Measurements from ENCODE around the gene PRDM2.

DNA sequence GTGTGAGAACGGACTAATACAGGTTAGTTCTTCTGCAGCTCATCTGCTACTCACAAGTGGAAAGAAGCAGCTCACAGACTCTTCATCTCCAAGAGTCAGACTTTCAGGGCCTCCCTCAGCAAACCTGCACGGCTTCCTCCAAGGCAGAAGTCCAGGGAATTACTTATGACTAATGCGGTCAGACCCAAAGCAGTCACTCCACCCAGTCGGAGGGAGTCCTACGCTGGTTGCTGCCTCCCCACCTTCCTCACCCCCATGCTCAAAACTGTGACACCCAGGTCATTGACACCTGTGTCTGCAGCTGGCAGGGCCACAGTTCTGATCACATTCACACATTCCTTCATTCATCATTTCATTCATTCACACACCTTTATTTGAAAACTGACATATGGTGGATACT, 38.4 kb upstream of the PRDM2 start:
- no peak for TF ChIP-seq EZH2phosphoT487 (conservative IDR thresholded peaks at IDR 0.05; ENCODE audit: low read length)
- TF ChIP-seq, protein P1, sequence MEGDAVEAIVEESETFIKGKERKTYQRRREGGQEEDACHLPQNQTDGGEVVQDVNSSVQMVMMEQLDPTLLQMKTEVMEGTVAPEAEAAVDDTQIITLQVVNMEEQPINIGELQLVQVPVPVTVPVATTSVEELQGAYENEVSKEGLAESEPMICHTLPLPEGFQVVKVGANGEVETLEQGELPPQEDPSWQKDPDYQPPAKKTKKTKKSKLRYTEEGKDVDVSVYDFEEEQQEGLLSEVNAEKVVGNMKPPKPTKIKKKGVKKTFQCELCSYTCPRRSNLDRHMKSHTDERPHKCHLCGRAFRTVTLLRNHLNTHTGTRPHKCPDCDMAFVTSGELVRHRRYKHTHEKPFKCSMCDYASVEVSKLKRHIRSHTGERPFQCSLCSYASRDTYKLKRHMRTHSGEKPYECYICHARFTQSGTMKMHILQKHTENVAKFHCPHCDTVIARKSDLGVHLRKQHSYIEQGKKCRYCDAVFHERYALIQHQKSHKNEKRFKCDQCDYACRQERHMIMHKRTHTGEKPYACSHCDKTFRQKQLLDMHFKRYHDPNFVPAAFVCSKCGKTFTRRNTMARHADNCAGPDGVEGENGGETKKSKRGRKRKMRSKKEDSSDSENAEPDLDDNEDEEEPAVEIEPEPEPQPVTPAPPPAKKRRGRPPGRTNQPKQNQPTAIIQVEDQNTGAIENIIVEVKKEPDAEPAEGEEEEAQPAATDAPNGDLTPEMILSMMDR (IDR thresholded peaks at IDR 0.05; ENCODE audit: insufficient read depth, low read length, poor library complexity, severe bottlenecking), result no peak

Measured in SU-DHL-6 (cell line).